CD14-positive monocyte (primary cell): ENCODE results near the gene LRIT1. TPM values are rescaled to one million over a fixed set of nuclear protein-coding genes. Genes with fewer than 3 reads are reported as not detected.

Experiments used
- DNase-seq, 3 donors: peaks; one replicate each; pipeline ENCODE4 v3.0.0-alpha.2; 2011 to 2022
- H2AFZ ChIP-seq: 2 replicates; pipeline ENCODE4 v1.6.0; 2012; ENCODE audit warnings: mild to moderate bottlenecking, low read depth, low read length, inconsistent platforms; ENCODE audit not compliant: insufficient read depth, poor library complexity, severe bottlenecking
- H3K27ac ChIP-seq, 2 donors: 1 replicate in 1 of 2; 2 replicates in 1 of 2; pipeline ENCODE4 v1.5.1; 2012 to 2013; ENCODE audit warnings: low read length in 2 of 2, control low read depth in 1 of 2, inconsistent platforms in 1 of 2, low read depth in 1 of 2, mild to moderate bottlenecking in 1 of 2
- H3K27me3 ChIP-seq, 2 donors: one replicate each; pipeline versions ENCODE4 v1.6.0 to v1.6.1; 2011 to 2013; ENCODE audit warnings: low read length in 2 of 2; ENCODE audit not compliant: control insufficient read depth in 2 of 2, insufficient read depth in 2 of 2
- H3K36me3 ChIP-seq, 2 donors: replicated peaks in 1 of 2; 1 replicate in 1 of 2; 2 replicates in 1 of 2; pipeline versions ENCODE4 v1.5.1 to v1.6.1; 2012 to 2013; ENCODE audit warnings: low read length in 2 of 2, control low read depth in 1 of 2, inconsistent platforms in 1 of 2, mild to moderate bottlenecking in 1 of 2; ENCODE audit not compliant: insufficient read depth in 2 of 2, control insufficient read depth in 1 of 2
- H3K4me1 ChIP-seq, 2 donors: 1 replicate in 1 of 2; 2 replicates in 1 of 2; pipeline versions ENCODE4 v1.5.1 to v1.6.1; 2012 to 2013; ENCODE audit warnings: low read length in 2 of 2, control low read depth in 1 of 2, inconsistent platforms in 1 of 2, mild to moderate bottlenecking in 1 of 2, moderate library complexity in 1 of 2; ENCODE audit not compliant: insufficient read depth in 2 of 2, control insufficient read depth in 1 of 2
- H3K4me2 ChIP-seq: replicated peaks from 2 replicates; pipeline ENCODE3; 2012; ENCODE audit warnings: low read length, moderate library complexity, mild to moderate bottlenecking; ENCODE audit not compliant: poor library complexity, severe bottlenecking; ENCODE audit errors: extremely low read depth
- H3K4me3 ChIP-seq, 3 experiments: fragments of 200-600 bp in 1 of 3; sonication (generic) in 1 of 3; replicated peaks in 1 of 3; 1 replicate in 2 of 3; 2 replicates in 1 of 3; pipeline ENCODE4 v1.5.1; 2011 to 2013; ENCODE audit warnings: low read length in 3 of 3, mild to moderate bottlenecking in 3 of 3, control low read depth in 2 of 3, low read depth in 2 of 3, inconsistent platforms in 1 of 3, moderate library complexity in 1 of 3
- H3K79me2 ChIP-seq: 2 replicates; pipeline ENCODE4 v1.6.0; 2012; ENCODE audit warnings: mild to moderate bottlenecking, control low read depth, inconsistent platforms, low read length, moderate library complexity; ENCODE audit not compliant: insufficient read depth
- H3K9ac ChIP-seq: 2 replicates; pipeline ENCODE4 v1.6.0; 2017; ENCODE audit warnings: low read length, mild to moderate bottlenecking; ENCODE audit not compliant: insufficient read depth, poor library complexity, severe bottlenecking
- H3K9me3 ChIP-seq, 2 donors: replicated peaks in 1 of 2; 1 replicate in 1 of 2; 2 replicates in 1 of 2; pipeline versions ENCODE4 v1.5.1 to v1.6.1; 2012 to 2013; ENCODE audit warnings: low read length in 2 of 2, control low read depth in 1 of 2; ENCODE audit not compliant: control insufficient read depth in 1 of 2, insufficient read depth in 1 of 2
- H4K20me1 ChIP-seq: 2 replicates; pipeline ENCODE4 v1.6.0; 2012; ENCODE audit warnings: mild to moderate bottlenecking, low read length, control low read depth, moderate library complexity; ENCODE audit not compliant: insufficient read depth
- H3K27ac Mint-ChIP-seq, 7 donors: one replicate each; pipeline ENCODE4 v1.8.0; 2020; ENCODE audit warnings: mild to moderate bottlenecking in 7 of 7, mixed read lengths in 7 of 7, moderate library complexity in 6 of 7, inconsistent platforms in 2 of 7
- H3K27me3 Mint-ChIP-seq, 3 donors: one replicate each; pipeline ENCODE4 v1.8.0; 2021 to 2022; ENCODE audit warnings: low read depth in 3 of 3, mild to moderate bottlenecking in 3 of 3, mixed read lengths in 3 of 3, moderate library complexity in 3 of 3, inconsistent platforms in 1 of 3
- H3K36me3 Mint-ChIP-seq, 2 donors: one replicate each; pipeline ENCODE4 v1.8.0; 2020; ENCODE audit warnings: mixed read lengths in 2 of 2, inconsistent platforms in 1 of 2, mild to moderate bottlenecking in 1 of 2
- H3K4me1 Mint-ChIP-seq: one replicate; pipeline ENCODE4 v1.8.0; 2020; ENCODE audit warnings: mild to moderate bottlenecking, mixed read lengths
- H3K4me3 Mint-ChIP-seq, 2 donors: one replicate each; pipeline ENCODE4 v1.8.0; 2020; ENCODE audit warnings: mild to moderate bottlenecking in 2 of 2, mixed read lengths in 2 of 2, moderate library complexity in 1 of 2
- H3K9me3 Mint-ChIP-seq, 7 donors: one replicate each; pipeline ENCODE4 v1.8.0; 2020 to 2022; ENCODE audit warnings: mixed read lengths in 7 of 7, mild to moderate bottlenecking in 6 of 7, moderate library complexity in 6 of 7, inconsistent platforms in 2 of 7
- WGBS: methylation state at CpG from one replicate; pipeline ENCODE4 v1.1.5; 2013; ENCODE audit warnings: missing lambda C conversion rate; ENCODE audit not compliant: insufficient coverage; 5-methylcytosine and 5-hydroxymethylcytosine counted together
- intact Hi-C, 2 donors: fragments of 100-400 bp; cut with micrococcal nuclease; formaldehyde crosslinking; loops; one replicate each; pipeline versions ENCODE4 v1.15.0 to v1.15.1; 2023
- polyA plus RNA-seq, 3 donors: library from polyadenylated mRNA; depleted of rRNA in 1 of 3; unstranded in 2 of 3; stranded (reverse) in 1 of 3; fragments of 300-500 nt in 2 of 3; fragments of >200 nt in 1 of 3; fragmentation: Illumina TruSeq in 2 of 3; gene quantifications; 1 replicate in 2 of 3; 2 replicates in 1 of 3; pipeline ENCODE4 v1.2.3, GENCODE V29; 2012 to 2021
- TF ChIP-seq, protein P1 (sequence below): fragments of 200-600 bp; IDR thresholded peaks from one replicate; pipeline ENCODE4 v1.8.0; 2022; ENCODE audit warnings: antibody characterized with exemption, mild to moderate bottlenecking

The LRIT1 gene
- polyA plus RNA-seq, 3 donors, result not detected

DNA sequence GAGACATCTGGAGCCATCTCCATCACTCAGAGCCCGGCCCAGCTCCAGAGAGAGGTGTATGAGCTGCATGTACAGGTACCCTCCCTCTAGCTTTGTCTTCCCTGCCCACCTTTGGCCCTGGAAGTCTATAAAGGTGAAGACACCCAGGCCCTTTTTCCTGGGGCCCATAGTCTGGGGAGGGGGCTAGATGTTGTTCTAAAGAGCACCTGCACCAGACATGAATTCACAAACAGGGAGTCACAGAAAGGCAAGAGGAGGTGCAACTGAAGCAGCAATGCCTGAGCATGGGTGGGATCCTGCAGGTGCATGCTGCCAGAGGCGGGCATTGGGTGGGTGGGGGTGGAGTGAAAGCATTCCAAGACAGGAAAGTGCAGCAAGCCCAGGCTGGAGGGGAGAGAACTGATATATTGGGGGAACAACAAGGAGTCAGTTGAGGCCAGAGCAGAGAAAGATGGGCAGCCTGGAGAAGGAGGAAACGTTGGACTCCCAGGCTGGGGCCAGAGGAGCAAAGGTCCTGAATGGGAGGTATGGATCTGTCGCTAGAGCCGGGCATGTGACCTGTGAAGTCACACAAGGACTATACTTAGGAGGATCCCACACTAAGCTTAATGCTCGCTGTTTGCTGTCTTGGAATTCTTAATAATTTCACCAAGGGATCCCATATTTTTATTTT, 35.4 kb downstream of the LRIT1 start:
- intact Hi-C loops, result no loop called here
- H3K4me2 ChIP-seq, result no peak overlapping the region
- no peak overlapping the region for H2AFZ ChIP-seq
- Mint-ChIP-seq H3K4me1 (no peaks in the 10 kb centered on the region), H3K9me3 (no peaks in the 10 kb centered on the region), H3K4me3 (no peak overlapping the region), H3K27me3 (peaks cover 4 to 8% (median 4%) of the 10 kb centered on the region in 3 donors), H3K36me3 (no peaks in the 10 kb centered on the region), H3K27ac (no peak overlapping the region)
- 94% methylated on average over 4 of the region's 6 CpGs for WGBS
- H3K27ac ChIP-seq, result no peak overlapping the region
- no peaks in the 10 kb centered on the region for H4K20me1 ChIP-seq
- no peaks in the 10 kb centered on the region for H3K27me3 ChIP-seq
- no peaks in the 10 kb centered on the region for H3K4me1 ChIP-seq
- no peak overlapping the region for H3K4me3 ChIP-seq
- TF ChIP-seq, protein P1, sequence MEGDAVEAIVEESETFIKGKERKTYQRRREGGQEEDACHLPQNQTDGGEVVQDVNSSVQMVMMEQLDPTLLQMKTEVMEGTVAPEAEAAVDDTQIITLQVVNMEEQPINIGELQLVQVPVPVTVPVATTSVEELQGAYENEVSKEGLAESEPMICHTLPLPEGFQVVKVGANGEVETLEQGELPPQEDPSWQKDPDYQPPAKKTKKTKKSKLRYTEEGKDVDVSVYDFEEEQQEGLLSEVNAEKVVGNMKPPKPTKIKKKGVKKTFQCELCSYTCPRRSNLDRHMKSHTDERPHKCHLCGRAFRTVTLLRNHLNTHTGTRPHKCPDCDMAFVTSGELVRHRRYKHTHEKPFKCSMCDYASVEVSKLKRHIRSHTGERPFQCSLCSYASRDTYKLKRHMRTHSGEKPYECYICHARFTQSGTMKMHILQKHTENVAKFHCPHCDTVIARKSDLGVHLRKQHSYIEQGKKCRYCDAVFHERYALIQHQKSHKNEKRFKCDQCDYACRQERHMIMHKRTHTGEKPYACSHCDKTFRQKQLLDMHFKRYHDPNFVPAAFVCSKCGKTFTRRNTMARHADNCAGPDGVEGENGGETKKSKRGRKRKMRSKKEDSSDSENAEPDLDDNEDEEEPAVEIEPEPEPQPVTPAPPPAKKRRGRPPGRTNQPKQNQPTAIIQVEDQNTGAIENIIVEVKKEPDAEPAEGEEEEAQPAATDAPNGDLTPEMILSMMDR, result peak; percentile 26
- no peaks in the 10 kb centered on the region for H3K36me3 ChIP-seq
- no peak overlapping the region for H3K9ac ChIP-seq
- H3K9me3 ChIP-seq, result no peaks in the 10 kb centered on the region
- DNase-seq, result no peak
- no peaks in the 10 kb centered on the region for H3K79me2 ChIP-seq

- H3K27me3 ChIP-seq, result no peaks in the 10 kb centered on the region
- H3K4me3 ChIP-seq, result no peak overlapping the region
- Mint-ChIP-seq H3K27ac (no peak overlapping the region), H3K4me3 (no peak overlapping the region), H3K36me3 (no peaks in the 10 kb centered on the region), H3K4me1 (no peaks in the 10 kb centered on the region), H3K9me3 (no peaks in the 10 kb centered on the region), H3K27me3 (peaks cover 0 to 8% (median 4%) of the 10 kb centered on the region in 3 donors)
- H3K9ac ChIP-seq, result no peak overlapping the region
- peak; percentile 20 to 51 (median 38) for DNase-seq
- H2AFZ ChIP-seq, result no peak overlapping the region
- intact Hi-C loops, result no loop called here
- no peak overlapping the region for H3K4me2 ChIP-seq
- no peaks in the 10 kb centered on the region for H3K36me3 ChIP-seq
- H3K27ac ChIP-seq, result no peak overlapping the region
- TF ChIP-seq, protein P1, result peak; percentile 72
- H3K79me2 ChIP-seq, result no peaks in the 10 kb centered on the region
- no peaks in the 10 kb centered on the region for H4K20me1 ChIP-seq
- H3K9me3 ChIP-seq, result no peaks in the 10 kb centered on the region
- no peaks in the 10 kb centered on the region for H3K4me1 ChIP-seq
- WGBS, result 32% methylated on average over 6 of the region's 8 CpGs
Measured at GRCh38 chr10:84205049-84205852, 36.1 kb downstream of the LRIT1 start.
